ENCODE data around the gene LANCL3.

- TF ChIP-seq CTCF (conservative IDR thresholded peaks at IDR 0.05) (no peak), EZH2 (IDR thresholded peaks at IDR 0.05; ENCODE audit: low read depth) (no peak)
These were observed 121.5 kb downstream of the LANCL3 start for GRCh38 chrX:37692918-37693317.
